GM12891 (cell line): Measurements from ENCODE around the gene CBX5. TPM values are rescaled to one million over a fixed set of nuclear protein-coding genes. Genes with fewer than 3 reads are reported as not detected.
"Not testable (repeated sequence)": the region's sequence is repeated elsewhere in the genome, so short reads cannot be mapped to it uniquely, and the experiment has no call there.

Source experiments
- DNase-seq: peaks from one replicate; pipeline ENCODE4 v3.0.0; 2011; ENCODE audit warnings: low spot score; ENCODE audit not compliant: insufficient read length
- FAIRE-seq: peaks from 2 replicates; lab custom pipeline; 2011; peaks lifted over from hg19 to GRCh38; lab: Jason Lieb, UNC
- PAX5 ChIP-seq: IDR thresholded peaks from 2 replicates; pipeline ENCODE4 v1.6.1; 2011; ENCODE audit warnings: low read length, moderate library complexity, mild to moderate bottlenecking; ENCODE audit not compliant: insufficient read depth, severe bottlenecking
- POLR2A ChIP-seq: IDR thresholded peaks from 2 replicates; pipeline ENCODE4 v1.6.1; 2011; ENCODE audit warnings: low read depth, low read length, control low read depth
- POLR2AphosphoS5 ChIP-seq: IDR thresholded peaks from 2 replicates; pipeline ENCODE4 v1.6.1; 2011; ENCODE audit warnings: low read depth, low read length, control low read depth
- POU2F2 ChIP-seq: IDR thresholded peaks from 2 replicates; pipeline ENCODE4 v1.6.1; 2011; ENCODE audit warnings: low read depth, mild to moderate bottlenecking, control low read depth, low read length, moderate library complexity
- SPI1 ChIP-seq: IDR thresholded peaks from 2 replicates; pipeline ENCODE4 v1.6.1; 2011; ENCODE audit warnings: low read depth, low read length, control low read depth
- TAF1 ChIP-seq: IDR thresholded peaks from 2 replicates; pipeline ENCODE4 v1.6.1; 2011; ENCODE audit warnings: low read depth, low read length, control low read depth
- polyA plus RNA-seq: library from polyadenylated mRNA; unstranded; fragments of >200 nt; gene quantifications from one replicate; pipeline ENCODE4 v1.2.1, GENCODE V29; 2012; ENCODE audit warnings: low read depth, missing spikeins, inconsistent platforms; ENCODE audit not compliant: missing spikeins

The CBX5 gene
- polyA plus RNA-seq: 19.7 TPM

- FAIRE-seq: peak; percentile 97
These were observed at the start of gene CBX5 for GRCh38 chr12:54279632-54280467. Gene CBX5, minus strand, starts transcription at chr12:54280122. Its CDS starts 22,472 bp downstream, at chr12:54257650.

GRCh38 chr12:54328595-54329337, 48.8 kb upstream of the CBX5 start:
- TF ChIP-seq SPI1: no peak
- TF ChIP-seq POLR2A: no peak
- no peak for TF ChIP-seq TAF1
- FAIRE-seq (no peak), DNase-seq (no peak)

More at GRCh38 chr12:54279632-54280467, at the start of gene CBX5:
- TF ChIP-seq POLR2A (peak; percentile 92), POU2F2 (peak; percentile 55; the same call in 1 of the 2 replicates), TAF1 (peak; percentile 80; the same call in 1 of the 2 replicates), POLR2AphosphoS5 (peak; percentile 92), SPI1 (no peak)
- peak; percentile 75 for DNase-seq

- not testable (repeated sequence) for FAIRE-seq, DNase-seq
These were observed 45.7 kb upstream of the CBX5 start for GRCh38 chr12:54325442-54326109.

GRCh38 chr12:54324617-54325441, 44.9 kb upstream of the CBX5 start, which contains the start of gene COPZ1:
Gene COPZ1, plus strand, starts transcription at chr12:54325131. Its CDS starts 33 bp downstream, at chr12:54325164.
- TF ChIP-seq PAX5 (no peak), TAF1 (peak; percentile 89), POLR2A (peak; percentile 86), SPI1 (no peak), POLR2AphosphoS5 (peak; percentile 85), POU2F2 (peak; percentile 52; the same call in 1 of the 2 replicates)
- FAIRE-seq (peak; percentile 91), DNase-seq (peak; percentile 81)

- TF ChIP-seq PAX5: no peak
- TF ChIP-seq SPI1: no peak
- no peak for TF ChIP-seq TAF1
- TF ChIP-seq POLR2A: no peak
- no peak for TF ChIP-seq POLR2AphosphoS5
- TF ChIP-seq POU2F2: no peak
- DNase-seq (no peak), FAIRE-seq (no peak)
These were observed 41.4 kb upstream of the CBX5 start for GRCh38 chr12:54321363-54321762.

- not testable (repeated sequence) for DNase-seq, FAIRE-seq
These were observed 32.4 kb upstream of the CBX5 start for GRCh38 chr12:54312309-54312708.

- FAIRE-seq (no peak), DNase-seq (no peak)
- no peak for TF ChIP-seq PAX5
- no peak for TF ChIP-seq TAF1
- no peak for TF ChIP-seq POLR2A
- TF ChIP-seq SPI1: no peak
- no peak for TF ChIP-seq POU2F2
- no peak for TF ChIP-seq POLR2AphosphoS5
These were observed 31.1 kb upstream of the CBX5 start for GRCh38 chr12:54311051-54311450.

GRCh38 chr12:54306925-54307741, 27.2 kb upstream of the CBX5 start:
- FAIRE-seq (no peak), DNase-seq (no peak)
- no peak for TF ChIP-seq POLR2A
- TF ChIP-seq TAF1: no peak
